GM12878 (cell line): ENCODE measurements around the gene PCIF1. TPM values are rescaled to one million over a fixed set of nuclear protein-coding genes. Genes with fewer than 3 reads are reported as not detected.
A peak's percentile ranks its signal among the peaks of the same experiment; 100 is the strongest.

Experiments used
- ATAC-seq: fragments of 200-7000 bp; cut with Tn5 transposase; 3 replicates; pipeline ENCODE4 v1.9.1; 2020; ENCODE audit warnings: mild to moderate bottlenecking, moderate library complexity
- Bru-seq: library from RNA; stranded (reverse); fragments of 400-500 nt; gene quantifications from one replicate; lab custom pipeline; 2021; lab: Mats Ljungman, UMichigan
- BruChase-seq, 2 experiments: library from RNA; stranded (reverse); fragments of 400-500 nt; gene quantifications; one replicate each; lab custom pipeline; 2021; lab: Mats Ljungman, UMichigan
- BruUV-seq: library from RNA; stranded (reverse); fragments of 400-500 nt; replicated peaks from 2 replicates; lab custom pipeline; 2021; lab: Mats Ljungman, UMichigan
- CTCF ChIA-PET: fragments of 300-600 bp; sonication (Branson Sonifier 250); formaldehyde crosslinking; extraction: SDS; loops from one replicate; lab custom pipeline; 2021; ENCODE audit warnings: inconsistent platforms; lab: Yijun Ruan, JAX
- POLR2A ChIA-PET: fragments of 350-600 bp; formaldehyde crosslinking; extraction: SDS; loops from one replicate; lab custom pipeline; 2021; ENCODE audit warnings: inconsistent platforms; lab: Charles Lee
- RAD21 ChIA-PET: fragments of 300-600 bp; sonication (Branson Sonifier 250); formaldehyde crosslinking; loops from one replicate; lab custom pipeline; 2023; ENCODE audit warnings: antibody characterized with exemption; ENCODE audit not compliant: unreplicated experiment; lab: Charles Lee
- SMC1A ChIA-PET: fragments of 300-600 bp; sonication (Branson Sonifier 250); formaldehyde crosslinking; loops from one replicate; lab custom pipeline; 2023; ENCODE audit not compliant: unreplicated experiment, uncharacterized antibody; lab: Charles Lee
- DNase-seq: peaks from one replicate; pipeline ENCODE4 v3.0.0-alpha.2; 2011; ENCODE audit warnings: low read depth, low spot score
- FAIRE-seq: peaks from 3 replicates; lab custom pipeline; 2011; peaks lifted over from hg19 to GRCh38; lab: Jason Lieb, UNC
- H2AFZ ChIP-seq: 2 replicates; pipeline ENCODE4 v1.6.0; 2011; ENCODE audit warnings: low read depth, low read length, control low read depth; ENCODE audit not compliant: control insufficient read depth
- H3K27ac ChIP-seq: 2 replicates; pipeline ENCODE4 v1.5.1; 2011; ENCODE audit warnings: control low read depth; ENCODE audit not compliant: control insufficient read depth, insufficient read depth
- H3K27me3 ChIP-seq, 2 experiments: replicated peaks in 1 of 2; 2 replicates each; pipeline versions ENCODE4 v1.6.0 to v1.6.1; 2011; ENCODE audit warnings: low read length in 1 of 2; ENCODE audit not compliant: control insufficient read depth in 2 of 2, insufficient read depth in 2 of 2
- H3K36me3 ChIP-seq, 2 experiments: 2 replicates each; pipeline ENCODE4 v1.5.1; 2011; ENCODE audit warnings: low read length in 1 of 2; ENCODE audit not compliant: control insufficient read depth in 2 of 2, insufficient read depth in 2 of 2
- H3K4me1 ChIP-seq: 2 replicates; pipeline ENCODE4 v1.6.1; 2011; ENCODE audit warnings: mild to moderate bottlenecking, low read length, moderate library complexity, mixed read lengths; ENCODE audit not compliant: control insufficient read depth, insufficient read depth
- H3K4me2 ChIP-seq: 2 replicates; pipeline ENCODE4 v1.6.0; 2011; ENCODE audit warnings: control low read depth; ENCODE audit not compliant: control insufficient read depth, insufficient read depth
- H3K4me3 ChIP-seq: fragments of 200-600 bp; sonication (generic); 2 replicates; pipeline ENCODE4 v1.5.1; 2016
- H3K79me2 ChIP-seq: 2 replicates; pipeline ENCODE4 v1.6.0; 2011; ENCODE audit warnings: low read length; ENCODE audit not compliant: control insufficient read depth, insufficient read depth
- H3K9ac ChIP-seq: 2 replicates; pipeline ENCODE4 v1.8.0; 2011; ENCODE audit warnings: low read length, control low read depth, mixed read lengths; ENCODE audit not compliant: control insufficient read depth, insufficient read depth
- H3K9me3 ChIP-seq: replicated peaks from 3 replicates; pipeline ENCODE4 v1.5.1; 2011; ENCODE audit warnings: mild to moderate bottlenecking, low read length; ENCODE audit not compliant: control insufficient read depth, insufficient read depth
- H4K20me1 ChIP-seq: 2 replicates; pipeline ENCODE4 v1.6.0; 2011; ENCODE audit not compliant: control insufficient read depth, insufficient read depth
- BRCA1 ChIP-seq: IDR thresholded peaks from 2 replicates; pipeline ENCODE4 v1.6.1; 2011; ENCODE audit warnings: low read depth, low read length, improper control_type of control experiment
- CTCF ChIP-seq, 3 experiments: IDR thresholded peaks in 2 of 3; conservative IDR thresholded peaks in 1 of 3; 2 replicates each; pipeline ENCODE4 v1.5.1; 2011; ENCODE audit warnings: low read depth in 3 of 3, low read length in 3 of 3, mild to moderate bottlenecking in 3 of 3, control low read depth in 2 of 3, moderate library complexity in 2 of 3, inconsistent platforms in 1 of 3, mixed read lengths in 1 of 3; ENCODE audit not compliant: control insufficient read depth in 2 of 3, insufficient read depth in 1 of 3; ENCODE audit errors: extremely low read depth in 1 of 3
- DPF2 ChIP-seq: fragments of 450-650 bp; IDR thresholded peaks from 2 replicates; pipeline ENCODE4 v1.6.1; 2017; ENCODE audit warnings: mild to moderate bottlenecking
- MYB ChIP-seq: fragments of 150-350 bp; IDR thresholded peaks from 2 replicates; pipeline ENCODE4 v1.6.1; 2014; ENCODE audit warnings: mild to moderate bottlenecking, low read depth, low read length, borderline replicate concordance
- NFIC ChIP-seq: IDR thresholded peaks from 2 replicates; pipeline ENCODE4 v1.6.1; 2012; ENCODE audit warnings: low read depth, mild to moderate bottlenecking, inconsistent platforms, low read length, moderate library complexity
- RAD21 ChIP-seq: IDR thresholded peaks from 2 replicates; pipeline ENCODE4 v1.6.1; 2011; ENCODE audit warnings: mild to moderate bottlenecking, low read depth, low read length, moderate library complexity; ENCODE audit not compliant: insufficient read depth
- SMAD1 ChIP-seq: fragments of 450-650 bp; IDR thresholded peaks from 2 replicates; pipeline ENCODE4 v1.6.1; 2018; ENCODE audit warnings: mild to moderate bottlenecking, low read depth; ENCODE audit not compliant: partially characterized antibody
- TCF12 ChIP-seq: IDR thresholded peaks from 2 replicates; pipeline ENCODE4 v1.6.1; 2011; ENCODE audit warnings: low read depth, mild to moderate bottlenecking, low read length
- ZNF24 ChIP-seq: fragments of 450-650 bp; IDR thresholded peaks from 2 replicates; pipeline ENCODE4 v1.6.1; 2017; ENCODE audit warnings: antibody characterized with exemption, mild to moderate bottlenecking
- ZSCAN29 ChIP-seq: fragments of 450-650 bp; IDR thresholded peaks from 2 replicates; pipeline ENCODE4 v1.6.1; 2017; ENCODE audit warnings: mild to moderate bottlenecking, moderate library complexity
- WGBS: methylation state at CpG from one replicate; pipeline ENCODE4 v1.1.6; 2016; ENCODE audit warnings: low lambda C conversion rate; ENCODE audit not compliant: insufficient replicate concordance, insufficient coverage; ENCODE audit errors: missing lambda C conversion rate; 5-methylcytosine and 5-hydroxymethylcytosine counted together
- in situ Hi-C: fragments of 300-500 bp; cut with MboI; formaldehyde crosslinking; loops from 9 replicates; pipeline ENCODE4 v1.14.3; 2018; ENCODE audit warnings: mixed read lengths
- intact Hi-C: fragments of 100-400 bp; cut with micrococcal nuclease; formaldehyde crosslinking; loops from one replicate; pipeline ENCODE4 v1.14.2; 2022; ENCODE audit not compliant: unreplicated experiment
- long read RNA-seq, 2 experiments: library from polyadenylated mRNA; unstranded; transcript quantifications; one replicate each; pipeline ENCODE4 v2.0.0, GENCODE V29; 2019 to 2020
- polyA minus RNA-seq, 3 experiments: library from RNA; depleted of rRNA, polyadenylated mRNA; stranded (reverse); fragments of >200 nt; gene quantifications; 2 replicates each; pipeline ENCODE4 v1.2.3, GENCODE V29; 2011
- polyA plus RNA-seq, 11 experiments: library from polyadenylated mRNA; depleted of rRNA in 4 of 11; unstranded in 6 of 11; stranded (reverse) in 5 of 11; fragments of >200 nt; fragmentation: Nextera tagmentation in 4 of 11; fragmentation: Illumina TruSeq in 1 of 11; extraction: Ambion mirVana in 4 of 11; extraction: Trizol in 1 of 11; gene quantifications; 1 replicate in 1 of 11; 2 replicates in 10 of 11; pipeline versions ENCODE4 v1.2.1 to v1.2.3, GENCODE V29; 2011 to 2016; ENCODE audit warnings: inconsistent platforms in 2 of 11, missing spikeins in 2 of 11, low read depth in 1 of 11
- total RNA-seq, 4 experiments: library from RNA; depleted of rRNA in 3 of 4; stranded (reverse); fragments of >200 nt in 3 of 4; fragmentation: Illumina TruSeq in 1 of 4; extraction: Trizol in 1 of 4; gene quantifications; 2 replicates each; pipeline versions ENCODE4 v1.2.1 to v1.2.3, GENCODE V29; 2013 to 2021
- TF ChIP-seq, protein P1 (sequence below): IDR thresholded peaks from 2 replicates; pipeline ENCODE4 v1.6.1; 2011; ENCODE audit warnings: low read depth, low read length, improper control_type of control experiment, borderline replicate concordance
- TF ChIP-seq, protein P2 (sequence below): IDR thresholded peaks from 2 replicates; pipeline ENCODE4 v1.6.1; 2011; ENCODE audit warnings: borderline replicate concordance, low read depth, mild to moderate bottlenecking, moderate library complexity, low read length; ENCODE audit not compliant: insufficient read depth, poor library complexity, severe bottlenecking

PCIF1 gene
- 23.3 and 27.4 TPM in 2 replicates for total RNA-seq (2013; cell fraction: nucleolus; rRNA removed)
- 13.8 and 14.3 TPM in 2 replicates for total RNA-seq (2014; rRNA removed)
- total RNA-seq (2014; rRNA removed; fragmentation: Illumina TruSeq; extraction: Trizol): 7.7 and 9.9 TPM in 2 replicates
- total RNA-seq (2021): 29.2 and 29.9 TPM in 2 replicates
- 18.3 TPM for polyA plus RNA-seq (2011; ENCODE audit: low read depth)
- 9.6 and 13.3 TPM in 2 replicates for polyA plus RNA-seq (2011; rRNA removed)
- polyA plus RNA-seq (2011; cell fraction: cytosol; rRNA removed): 23.5 and 24.0 TPM in 2 replicates
- 53.5 and 55.4 TPM in 2 replicates for polyA plus RNA-seq (2011; cell fraction: nucleus; rRNA removed)
- polyA plus RNA-seq (2012): 26.9 and 34.4 TPM in 2 replicates
- 13.4 and 23.4 TPM in 2 replicates for polyA plus RNA-seq (2014; fragmentation: Illumina TruSeq; extraction: Trizol)
- polyA plus RNA-seq (2014; fragmentation: Nextera tagmentation; extraction: Ambion mirVana): 10 to 100 TPM in 1 of 2 experiments, 1 to 10 TPM in 1; 8.4 to 10.1 TPM
- polyA plus RNA-seq (2014; rRNA removed): 21.4 and 22.5 TPM in 2 replicates
- 10 to 100 TPM; 32.7 to 32.9 TPM for polyA plus RNA-seq (2016; fragmentation: Nextera tagmentation; extraction: Ambion mirVana)
- 15.1 and 24.4 TPM in 2 replicates for polyA minus RNA-seq (2011; rRNA and poly(A)+ RNA removed)
- 9.4 and 9.8 TPM in 2 replicates for polyA minus RNA-seq (2011; cell fraction: cytosol; rRNA and poly(A)+ RNA removed)
- polyA minus RNA-seq (2011; cell fraction: nucleus; rRNA and poly(A)+ RNA removed): 27.7 and 40.9 TPM in 2 replicates
- Bru-seq, nascent RNA: percentile 82 among the genes with signal in this experiment
- percentile 80 among the genes with signal in this experiment for BruChase-seq, experiment 1, labeled RNA remaining after a 6-hour chase
- BruChase-seq, experiment 2, labeled RNA remaining after a 2-hour chase: percentile 76 among the genes with signal in this experiment
- long read RNA-seq, experiment 1, transcript PCIF1-201 (17 exons, 2,747 nt): major isoform, 26 of 33 reads
- long read RNA-seq, experiment 1, partial matches to known transcripts: 1 of 33 reads
- long read RNA-seq, experiment 1, other reads (novel, unspliced or antisense): 2 of 33 reads
- long read RNA-seq, experiment 2, transcript PCIF1-203 (2 exons, 627 nt): major isoform, 10 of 12 reads
- long read RNA-seq, experiment 2, partial matches to known transcripts: 2 of 12 reads
- long read RNA-seq, experiment 2, other reads (novel, unspliced or antisense): 0 of 12 reads

DNA sequence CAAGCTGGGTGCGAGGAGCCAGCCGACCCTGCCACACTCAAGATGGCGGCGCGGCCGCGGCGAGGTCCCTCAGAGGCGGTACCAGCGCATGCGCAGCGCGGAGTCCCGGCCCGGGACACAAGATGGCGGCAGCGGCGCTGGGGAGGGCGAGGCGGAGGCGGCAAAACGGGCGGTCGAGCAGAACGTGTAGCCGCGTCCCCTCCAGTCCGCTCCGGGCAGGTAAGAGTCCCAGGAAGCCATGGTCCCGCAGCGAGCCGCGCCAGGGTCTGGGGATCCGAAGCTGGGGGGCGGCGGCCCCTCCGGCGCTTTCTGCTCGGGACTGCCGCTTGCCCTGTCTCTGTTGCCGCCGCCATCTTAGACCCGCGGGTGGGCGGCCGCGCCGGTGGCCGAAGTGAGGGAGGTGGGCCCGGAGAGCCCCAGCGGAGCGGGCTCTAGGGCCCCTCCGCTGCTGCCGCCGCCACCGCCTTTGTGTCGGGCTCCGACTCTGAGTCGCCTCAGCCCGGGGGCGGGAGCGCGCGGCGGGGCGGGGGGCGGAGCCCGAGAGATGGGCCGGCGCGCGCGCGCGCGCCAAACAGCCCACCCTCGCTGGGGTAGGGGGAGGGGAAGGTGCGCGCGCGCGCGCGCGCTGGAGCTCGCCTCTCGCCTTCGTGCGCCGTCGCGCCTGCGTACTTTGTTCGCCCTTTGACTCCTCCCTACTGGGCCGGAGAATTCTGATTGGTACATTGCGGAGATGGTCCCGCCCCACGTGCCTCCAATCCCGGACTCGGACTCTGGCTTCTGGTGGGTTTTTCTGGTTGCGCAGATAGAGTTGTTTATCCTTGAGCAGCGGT lies at the start of gene PCIF1:
TSS of gene PCIF1 (plus strand) at position 98 of the 830 bp plus-strand sequence. CDS start 4,317 bp downstream, outside the sequence.
- intact Hi-C loops: loop anchor here (1.0 to 2.0 kb wide), 3 partner anchors 36 to 78 kb away; partner anchors contain the start of genes ACOT8, CTSA, NEURL2 and ZSWIM3
- ChIA-PET RAD21 (interaction anchor here (1.0 to 5.5 kb wide), 12 partner anchors 12 to 122 kb away, joined by 3 to 66 read pairs (median 7); partner anchors contain the start of gene ZSWIM1), CTCF (interaction anchor here (0.7 to 6.5 kb wide), 14 partner anchors 15 to 135 kb away, joined by 3 to 79 read pairs (median 4); partner anchors contain the start of gene ZSWIM1), POLR2A (interaction anchor here (0.6 to 2.9 kb wide), 37 partner anchors 8 to 1057 kb away, joined by 3 to 50 read pairs (median 5); partner anchors contain the start of genes ACOT8, CTSA, NEURL2 and PLTP), SMC1A (interaction anchor here (1.0 to 4.1 kb wide), 12 partner anchors 12 to 136 kb away, joined by 3 to 33 read pairs (median 5); partner anchors contain the start of genes ACOT8, CTSA, NEURL2 and SNX21)
- peak; percentile 93 for DNase-seq
- no TSS peak for BruUV-seq
- Histone ChIP-seq H3K4me1 (peaks cover 5% of the 10 kb centered on the region; the same call in 1 of the 2 replicates), H3K4me2 (peak within 1 kb of the TSS; percentile 93), H3K27me3 (no peaks in the 10 kb centered on the region), H3K4me3 (peak within 1 kb of the TSS; percentile 81), H3K9ac (peak within 1 kb of the TSS; percentile 97), H3K9me3 (no peaks in the 10 kb centered on the region), H3K36me3 (peaks cover 10 to 12% of the 10 kb centered on the region in 2 experiments; a peak in 3 of 4 replicates), H4K20me1 (no peaks in the 10 kb centered on the region), H3K27ac (peak within 1 kb of the TSS; percentile 97), H2AFZ (peak within 1 kb of the TSS; percentile 91), H3K79me2 (peaks cover 23% of the 10 kb centered on the region)
- in situ Hi-C loops: no loop called here
- 1% methylated on average over 60 of the region's 102 CpGs for WGBS
- peak; percentile 96 for FAIRE-seq
- peak; percentile 87 for ATAC-seq
- TF ChIP-seq MYB (0 out of 2 replicates have a peak, but pooled peaks have one; percentile 9), TCF12 (peak; percentile 43; the same call in 1 of the 2 replicates), DPF2 (peak; percentile 87), NFIC (no peak), SMAD1 (peak; percentile 17), CTCF (IDR thresholded peaks at IDR 0.05 in 2 of 3, conservative IDR thresholded peaks at IDR 0.05 in 1 of 3; ENCODE audit: control insufficient read depth in 2 of 3, extremely low read depth in 1 of 3, insufficient read depth in 1 of 3, low read depth in 3 of 3, low read length in 3 of 3) (no peak), BRCA1 (no peak), RAD21 (no peak), ZSCAN29 (no peak), ZNF24 (no peak)
- TF ChIP-seq, protein P1, sequence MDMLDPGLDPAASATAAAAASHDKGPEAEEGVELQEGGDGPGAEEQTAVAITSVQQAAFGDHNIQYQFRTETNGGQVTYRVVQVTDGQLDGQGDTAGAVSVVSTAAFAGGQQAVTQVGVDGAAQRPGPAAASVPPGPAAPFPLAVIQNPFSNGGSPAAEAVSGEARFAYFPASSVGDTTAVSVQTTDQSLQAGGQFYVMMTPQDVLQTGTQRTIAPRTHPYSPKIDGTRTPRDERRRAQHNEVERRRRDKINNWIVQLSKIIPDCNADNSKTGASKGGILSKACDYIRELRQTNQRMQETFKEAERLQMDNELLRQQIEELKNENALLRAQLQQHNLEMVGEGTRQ: peak; percentile 79
- TF ChIP-seq, protein P2, sequence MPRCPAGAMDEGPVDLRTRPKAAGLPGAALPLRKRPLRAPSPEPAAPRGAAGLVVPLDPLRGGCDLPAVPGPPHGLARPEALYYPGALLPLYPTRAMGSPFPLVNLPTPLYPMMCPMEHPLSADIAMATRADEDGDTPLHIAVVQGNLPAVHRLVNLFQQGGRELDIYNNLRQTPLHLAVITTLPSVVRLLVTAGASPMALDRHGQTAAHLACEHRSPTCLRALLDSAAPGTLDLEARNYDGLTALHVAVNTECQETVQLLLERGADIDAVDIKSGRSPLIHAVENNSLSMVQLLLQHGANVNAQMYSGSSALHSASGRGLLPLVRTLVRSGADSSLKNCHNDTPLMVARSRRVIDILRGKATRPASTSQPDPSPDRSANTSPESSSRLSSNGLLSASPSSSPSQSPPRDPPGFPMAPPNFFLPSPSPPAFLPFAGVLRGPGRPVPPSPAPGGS: peak; percentile 6
